Stimulated activated CD8-positive, alpha-beta memory T cell treated with anti-CD3 and anti-CD28 coated beads, Interleukin-4, amount 100 ng/mL, for 24 hours (primary cell): ENCODE measurements around the gene CARMIL3.
"Not testable (repeated sequence)": the region's sequence is repeated elsewhere in the genome, so short reads cannot be mapped to it uniquely, and the experiment has no call there.

Experiments used
- DNase-seq: peaks from one replicate; pipeline ENCODE4 v3.0.0-alpha.2; 2020; ENCODE audit warnings: low read depth

CARMIL3 gene

DNA sequence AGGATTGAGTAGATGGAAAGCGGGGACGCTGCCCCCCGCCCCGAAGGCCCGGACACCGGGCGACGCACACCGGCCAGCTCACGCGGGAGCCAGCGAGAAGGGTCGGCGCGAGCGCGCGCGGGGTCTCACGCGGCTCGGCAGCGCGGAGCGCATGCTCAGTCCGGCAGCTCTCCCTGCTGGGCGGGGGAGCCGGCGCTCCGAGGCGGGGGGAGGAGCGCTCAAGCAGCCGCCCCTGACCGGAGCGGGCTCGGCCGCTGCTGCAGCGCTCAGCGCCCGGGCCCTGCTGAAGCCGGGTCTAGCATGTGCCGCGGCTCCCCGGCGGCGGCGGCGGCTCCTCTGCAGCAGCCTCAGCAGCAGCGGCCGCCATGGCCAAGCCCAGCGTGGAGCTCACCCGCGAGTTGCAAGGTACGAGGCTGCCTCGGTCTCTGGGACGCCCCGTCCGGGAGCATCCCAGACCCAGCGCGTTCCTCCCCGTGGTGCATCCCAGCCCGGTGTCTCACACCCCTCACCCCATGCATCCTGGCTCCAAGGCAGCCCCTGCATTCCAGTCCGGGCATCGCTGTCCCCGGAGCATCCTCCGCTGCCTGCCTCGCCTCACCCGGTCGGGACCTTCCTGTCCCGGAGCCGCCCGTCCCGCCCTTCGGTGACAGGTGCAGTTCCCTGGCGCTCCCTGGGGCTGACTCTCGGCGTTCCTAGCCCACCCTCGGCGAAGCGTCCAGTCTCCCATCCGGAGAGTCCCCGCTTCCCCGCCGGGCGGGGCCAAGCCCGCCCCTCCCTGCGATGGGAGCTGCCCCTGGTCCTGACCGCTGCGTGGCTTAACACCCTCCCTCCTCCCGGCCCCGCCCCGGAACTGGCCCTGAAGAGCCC is at the start of gene CARMIL3:
CARMIL3 (plus strand) TSS at position 221 of the 867 bp plus-strand sequence; CDS start at position 366, 145 bp downstream.
- peak; percentile 44 for DNase-seq

- not testable (repeated sequence) for DNase-seq
These were observed 45.4 kb upstream of the CARMIL3 start for GRCh38 chr14:24006471-24006816.

- peak; percentile 49 for DNase-seq
These were observed 44.8 kb upstream of the CARMIL3 start for GRCh38 chr14:24006817-24007652.

- no peak for DNase-seq
These were observed 40.8 kb upstream of the CARMIL3 start for GRCh38 chr14:24011051-24011450.

GRCh38 chr14:24012726-24013273 is 39.0 kb upstream of the CARMIL3 start:
- DNase-seq = not testable (repeated sequence)

GRCh38 chr14:24013654-24014514 is 37.9 kb upstream of the CARMIL3 start:
- DNase-seq = no peak

DNA sequence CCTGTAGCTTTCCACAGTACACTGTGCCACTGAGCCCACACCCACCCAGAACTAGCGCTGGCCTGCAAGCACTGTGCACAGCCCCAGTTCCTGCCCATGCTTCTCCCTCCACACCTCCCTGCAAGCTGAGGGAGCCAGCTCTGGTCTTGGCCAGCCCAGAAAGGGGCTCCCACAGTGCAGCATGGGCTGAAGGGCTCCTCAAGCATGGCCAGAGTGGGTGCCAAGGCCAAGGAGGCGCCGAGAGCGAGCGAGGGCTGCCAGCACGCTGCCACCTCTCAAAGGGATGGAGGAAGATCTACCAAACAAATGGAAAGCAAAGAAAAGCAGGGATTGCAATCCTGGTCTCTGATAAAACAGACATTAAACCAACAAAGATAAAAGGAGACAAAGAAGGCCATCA is 36.1 kb upstream of the CARMIL3 start:
- not testable (repeated sequence) for DNase-seq

DNA sequence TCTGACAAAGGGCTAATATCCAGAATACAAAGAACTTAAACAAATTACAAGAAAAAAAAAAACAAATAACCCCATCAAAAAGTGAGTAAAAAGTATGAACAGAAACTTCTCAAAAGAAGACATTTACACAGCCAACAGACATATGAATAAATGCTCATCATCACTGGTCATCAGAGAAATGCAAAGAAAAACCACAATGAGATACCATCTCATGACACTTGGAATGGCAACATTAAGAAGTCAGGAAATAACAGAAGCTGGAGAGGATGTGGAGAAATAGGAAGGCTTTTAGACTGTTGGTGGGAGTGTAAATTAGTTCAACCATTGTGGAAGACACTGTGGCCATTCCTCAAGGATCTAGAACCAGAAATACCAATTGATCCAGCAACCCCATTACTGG is 32.8 kb upstream of the CARMIL3 start:
- not testable (repeated sequence) for DNase-seq

DNA sequence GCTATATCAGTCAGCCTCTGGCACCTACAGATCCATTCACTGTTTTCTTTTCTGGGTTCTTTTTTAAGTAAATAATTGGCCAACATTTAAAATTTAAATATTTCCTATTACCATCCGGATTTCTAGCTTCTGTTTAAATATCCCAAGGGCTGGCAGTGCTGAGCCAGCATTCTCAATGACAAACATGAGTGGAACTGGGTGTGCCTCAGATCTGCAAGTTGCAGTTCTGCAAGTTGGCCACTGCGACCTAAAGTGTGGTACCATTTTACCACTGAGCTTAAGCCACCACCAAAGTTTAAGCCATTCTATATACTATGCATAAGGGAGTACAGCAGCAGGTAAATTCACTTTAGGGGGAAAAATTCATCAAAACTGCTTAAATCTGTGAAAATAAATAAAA is 31.9 kb upstream of the CARMIL3 start:
- not testable (repeated sequence) for DNase-seq

GRCh38 chr14:24020520-24020919 is 31.3 kb upstream of the CARMIL3 start:
- DNase-seq = not testable (repeated sequence)

- DNase-seq = not testable (repeated sequence)
These were observed 26.8 kb upstream of the CARMIL3 start for GRCh38 chr14:24024939-24025418.

- DNase-seq = not testable (repeated sequence)
These were observed 22.1 kb upstream of the CARMIL3 start for GRCh38 chr14:24029687-24030086.

DNA sequence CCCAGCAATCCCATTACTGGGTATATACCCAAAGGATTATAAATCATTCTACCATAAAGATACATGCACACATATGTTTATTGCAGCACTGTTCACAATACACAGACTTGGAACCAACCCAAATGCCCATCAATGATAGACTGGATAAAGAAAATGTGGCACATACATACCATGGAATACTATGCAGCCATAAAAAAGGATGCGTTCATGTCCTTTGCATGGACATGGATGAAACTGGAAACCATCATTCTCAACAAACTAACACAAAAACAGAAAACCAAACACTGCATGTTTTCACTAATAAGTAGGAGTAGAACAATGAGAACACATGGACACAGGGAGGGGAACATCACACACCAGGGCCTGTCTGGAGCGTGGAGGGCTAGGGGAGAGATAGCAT is 20.5 kb upstream of the CARMIL3 start:
- not testable (repeated sequence) for DNase-seq

GRCh38 chr14:24032727-24033418 is 18.9 kb upstream of the CARMIL3 start:
- no peak for DNase-seq

- DNase-seq = not testable (repeated sequence)
These were observed 16.0 kb upstream of the CARMIL3 start for GRCh38 chr14:24035769-24036168.

- peak; percentile 48 for DNase-seq
These were observed 15.4 kb upstream of the CARMIL3 start for GRCh38 chr14:24036169-24036962.

DNA sequence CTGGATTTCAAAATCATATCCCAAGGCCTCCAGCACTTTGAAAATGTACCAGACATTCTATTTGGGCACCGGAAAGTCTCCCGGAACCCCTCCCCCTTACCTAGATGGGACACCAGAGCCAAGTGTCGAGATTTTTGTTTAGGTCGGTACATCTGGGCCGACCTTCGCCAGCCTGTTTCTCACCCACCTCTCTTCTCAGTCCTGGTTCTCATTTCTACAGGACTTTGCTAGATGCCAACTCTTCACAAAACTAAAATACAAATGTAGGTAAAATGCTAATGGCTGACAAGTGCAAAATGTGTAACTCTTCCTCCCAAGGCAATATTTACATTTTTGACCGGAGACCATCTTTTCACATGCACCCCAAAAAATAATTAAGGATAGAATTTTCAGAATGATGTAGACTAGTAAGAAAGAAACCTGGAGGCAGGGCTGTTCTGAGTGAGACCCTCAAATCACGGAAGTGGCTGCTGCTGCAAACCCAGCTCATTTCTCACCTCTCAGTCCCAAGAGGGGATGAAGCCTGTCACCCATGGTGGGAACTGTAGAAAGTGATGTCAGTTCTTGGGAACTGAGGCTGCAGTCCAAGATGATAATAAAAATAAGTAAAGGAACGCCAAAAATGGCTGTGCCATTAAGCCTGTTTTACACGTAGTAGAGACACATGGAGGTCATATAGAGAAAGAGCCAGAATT is 14.7 kb upstream of the CARMIL3 start:
- DNase-seq = not testable (repeated sequence)

GRCh38 chr14:24037658-24038037 is 14.2 kb upstream of the CARMIL3 start:
- no peak for DNase-seq

- DNase-seq = no peak
These were observed 13.1 kb upstream of the CARMIL3 start for GRCh38 chr14:24038686-24039085.
